ENCODE data around the gene USP24.

The USP24 gene

GRCh38 chr1:55195521-55196233 lies 19.5 kb downstream of the USP24 start:
- DNase-seq: no peak

DNA sequence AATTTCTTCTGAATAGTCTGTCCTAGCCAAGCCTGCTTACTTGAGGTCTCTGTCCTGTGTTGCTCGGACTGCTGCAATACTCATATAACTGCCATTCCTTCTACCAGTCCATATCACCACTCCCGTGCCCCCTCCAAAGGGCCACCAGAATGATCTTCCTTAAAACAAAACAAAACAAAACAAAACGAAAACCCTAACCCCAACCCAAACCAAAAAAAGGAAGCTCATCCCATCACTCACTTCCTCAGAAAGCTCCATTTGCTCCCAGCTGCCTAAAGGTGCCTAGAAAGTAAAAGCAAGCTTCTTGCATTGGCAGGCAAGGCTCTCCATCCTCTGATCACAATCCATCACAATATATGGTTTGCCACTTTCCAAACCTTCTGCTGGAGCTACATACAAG lies 20.3 kb downstream of the USP24 start:
- DNase-seq: no peak

- peak; percentile 93 for DNase-seq
Observed at GRCh38 chr1:55192093-55192492, 23.1 kb downstream of the USP24 start.

DNA sequence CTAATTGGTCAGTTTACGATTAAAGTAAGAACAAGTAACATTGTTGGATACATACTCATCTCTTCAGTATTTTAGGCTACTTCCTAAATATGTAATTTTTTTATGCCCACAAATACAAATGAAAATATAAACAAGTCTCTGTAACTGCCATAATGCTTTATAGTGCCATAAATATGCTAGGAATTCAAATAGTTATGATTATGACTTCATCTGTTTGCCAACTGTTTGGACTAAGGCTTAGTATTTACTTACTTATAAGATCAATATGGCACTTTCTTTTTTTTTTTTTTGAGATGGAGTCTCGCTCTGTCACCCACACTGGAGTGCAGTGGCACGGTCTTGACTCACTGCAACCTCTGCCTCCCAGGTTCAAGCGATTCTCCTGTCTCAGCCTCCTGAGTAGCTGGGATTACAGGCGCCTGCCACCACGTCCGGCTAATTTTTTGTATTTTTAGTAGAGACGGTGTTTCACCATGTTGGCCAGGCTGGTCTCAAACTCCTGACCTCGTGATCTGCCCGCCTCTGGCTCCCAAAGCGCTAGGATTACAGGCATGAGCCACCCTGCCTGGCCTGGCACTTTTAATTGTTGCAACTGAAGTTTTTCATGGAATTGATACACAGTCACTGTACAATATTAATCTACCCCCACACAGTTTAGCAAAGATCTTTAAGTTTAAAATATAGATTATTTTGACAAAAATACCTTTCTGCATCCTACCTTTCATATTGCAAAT lies 23.8 kb downstream of the USP24 start:
- DNase-seq: peak in 1 of 2 experiments; percentile 78

DNA sequence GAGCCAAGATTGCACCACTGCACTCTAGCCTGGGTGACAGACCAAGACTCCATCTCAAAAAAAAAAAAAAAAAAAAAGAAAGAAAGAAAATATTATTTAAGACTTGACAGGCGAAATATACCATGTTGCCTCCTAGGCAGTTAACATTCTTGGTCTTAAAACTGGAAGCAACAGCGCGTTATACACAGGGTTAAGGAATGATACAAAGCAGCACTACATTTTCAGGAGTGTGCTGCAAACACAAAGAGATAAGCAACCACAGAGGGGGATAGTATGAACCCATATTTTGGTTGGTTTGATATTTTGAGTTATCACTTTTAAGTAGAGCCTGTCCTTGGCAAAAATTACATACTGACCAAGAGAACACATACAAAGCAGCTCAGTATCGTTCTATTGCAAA lies 25.1 kb downstream of the USP24 start:
- no peak for DNase-seq

DNA sequence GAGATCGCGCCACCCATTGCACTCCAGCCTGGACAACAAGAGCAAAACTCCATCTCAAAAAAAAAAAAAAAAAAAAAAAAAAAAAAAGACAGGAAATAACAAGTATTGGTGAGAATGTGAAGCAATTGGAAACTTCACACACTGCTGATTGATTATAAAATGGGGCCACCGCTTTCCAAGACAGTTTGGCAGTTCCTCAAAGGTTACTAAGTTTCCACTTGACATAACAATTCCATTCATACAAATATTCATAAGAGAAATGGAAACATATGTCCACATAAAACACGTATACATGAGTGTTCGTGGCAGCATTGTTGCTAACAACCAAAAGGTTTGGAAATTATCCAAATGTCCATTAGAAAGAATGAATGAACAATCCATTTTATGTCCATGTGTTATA lies 26.3 kb downstream of the USP24 start:
- DNase-seq: no peak

DNA sequence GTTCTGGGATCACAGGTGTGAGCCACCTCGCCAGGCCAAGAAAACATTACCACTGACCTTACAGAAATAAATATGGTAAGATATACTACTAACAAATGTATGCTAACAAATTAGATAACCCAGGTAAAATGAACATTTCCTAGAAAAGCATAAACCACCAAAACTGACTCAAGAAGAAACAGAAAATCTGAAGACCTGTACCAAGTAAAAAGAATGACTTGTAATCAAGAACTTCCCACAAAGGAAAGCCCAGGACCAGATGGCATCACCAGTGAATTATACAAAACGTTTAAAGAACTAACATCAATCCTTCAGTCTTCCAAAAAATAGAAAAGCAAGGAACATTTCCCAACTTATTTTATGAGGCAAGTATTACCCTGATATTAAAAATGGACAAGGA lies 29.3 kb downstream of the USP24 start:
- no peak for DNase-seq

GRCh38 chr1:55184859-55185258 lies 30.3 kb downstream of the USP24 start:
- no peak for DNase-seq

- DNase-seq: no peak
Observed at GRCh38 chr1:55181666-55182065, 33.5 kb downstream of the USP24 start.

- DNase-seq: no peak
Observed at GRCh38 chr1:55180075-55180670, 35.0 kb downstream of the USP24 start.

- no peak for DNase-seq
Observed at GRCh38 chr1:55179177-55179835, 35.9 kb downstream of the USP24 start.

DNA sequence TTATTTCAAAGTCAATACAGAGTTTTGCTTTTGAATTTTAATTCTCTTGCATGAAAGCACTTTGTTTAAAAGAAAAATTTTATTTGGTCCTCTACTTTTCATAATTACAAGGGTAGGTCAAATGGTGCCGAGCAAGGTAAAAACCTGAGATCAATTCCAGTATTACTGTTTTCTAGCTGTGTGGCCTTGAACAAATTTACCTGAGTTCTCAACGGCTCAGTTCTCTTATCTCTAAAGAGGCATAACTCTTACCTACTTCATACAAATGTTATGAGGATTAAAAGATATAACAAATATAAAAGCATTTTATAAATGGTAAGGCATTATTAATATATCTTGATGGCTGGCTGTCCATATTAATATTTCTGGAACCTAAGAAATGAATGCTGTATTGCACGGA lies 42.5 kb downstream of the USP24 start:
- no peak for DNase-seq

GRCh38 chr1:55172272-55172671 lies 42.9 kb downstream of the USP24 start:
- DNase-seq: no peak

DNA sequence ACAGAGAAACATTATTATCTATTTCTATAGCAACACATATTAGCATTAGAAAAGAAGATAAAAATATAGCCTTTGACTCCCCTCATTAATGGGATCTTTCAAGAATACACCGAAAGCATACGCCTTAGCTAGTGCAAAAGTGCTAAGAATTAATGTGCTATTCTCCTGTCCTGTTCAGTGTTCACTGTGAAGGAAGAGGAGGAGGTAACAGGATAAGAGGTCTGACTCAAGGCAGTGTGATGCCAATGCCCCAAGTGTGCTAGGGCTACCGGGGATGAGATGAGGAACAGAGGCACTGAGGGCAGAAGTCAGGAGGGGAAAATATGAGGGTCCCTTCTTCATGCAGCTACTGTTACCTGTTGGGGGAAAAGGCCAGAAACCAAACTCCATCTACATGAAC lies 43.5 kb downstream of the USP24 start:
- DNase-seq: no peak

DNA sequence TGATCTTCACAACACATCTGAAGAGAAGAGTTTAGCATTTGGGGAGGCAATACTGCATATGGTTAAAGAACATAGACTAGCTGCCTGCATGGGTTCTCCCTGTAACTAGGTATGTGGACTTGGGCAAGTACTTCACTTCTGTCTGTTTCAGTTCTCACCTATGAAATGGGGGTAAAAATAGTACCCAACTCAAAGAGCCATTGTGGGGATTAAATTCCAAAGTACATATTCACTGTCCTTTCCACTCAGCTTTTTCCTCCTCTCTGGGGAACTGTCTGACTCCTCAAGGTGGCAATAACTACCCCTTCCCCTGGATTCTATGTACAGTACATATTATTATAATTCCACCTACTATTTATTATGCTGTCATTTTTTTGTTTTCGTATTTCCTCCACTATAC lies 44.7 kb downstream of the USP24 start:
- DNase-seq: no peak

DNA sequence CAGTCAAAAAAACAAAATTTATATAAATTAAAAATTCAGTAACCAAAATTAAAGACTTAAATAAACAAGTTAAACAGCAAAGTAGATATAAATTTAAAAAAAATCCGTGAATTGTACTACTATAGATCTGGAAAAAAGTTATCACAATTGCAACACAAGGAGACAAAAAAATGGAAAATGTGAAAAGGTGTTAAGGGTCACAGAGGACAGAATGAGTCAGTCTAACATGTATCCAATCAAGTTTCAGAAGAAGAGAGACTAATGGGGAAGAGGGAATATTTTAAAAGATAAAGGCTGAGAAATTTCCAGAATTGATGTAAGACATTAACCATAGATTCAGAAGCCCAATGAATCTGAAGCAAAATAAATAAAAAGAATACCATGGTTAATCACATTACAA lies 46.0 kb downstream of the USP24 start:
- DNase-seq: no peak

- DNase-seq: no peak
Observed at GRCh38 chr1:55168353-55168752, 46.8 kb downstream of the USP24 start.

DNA sequence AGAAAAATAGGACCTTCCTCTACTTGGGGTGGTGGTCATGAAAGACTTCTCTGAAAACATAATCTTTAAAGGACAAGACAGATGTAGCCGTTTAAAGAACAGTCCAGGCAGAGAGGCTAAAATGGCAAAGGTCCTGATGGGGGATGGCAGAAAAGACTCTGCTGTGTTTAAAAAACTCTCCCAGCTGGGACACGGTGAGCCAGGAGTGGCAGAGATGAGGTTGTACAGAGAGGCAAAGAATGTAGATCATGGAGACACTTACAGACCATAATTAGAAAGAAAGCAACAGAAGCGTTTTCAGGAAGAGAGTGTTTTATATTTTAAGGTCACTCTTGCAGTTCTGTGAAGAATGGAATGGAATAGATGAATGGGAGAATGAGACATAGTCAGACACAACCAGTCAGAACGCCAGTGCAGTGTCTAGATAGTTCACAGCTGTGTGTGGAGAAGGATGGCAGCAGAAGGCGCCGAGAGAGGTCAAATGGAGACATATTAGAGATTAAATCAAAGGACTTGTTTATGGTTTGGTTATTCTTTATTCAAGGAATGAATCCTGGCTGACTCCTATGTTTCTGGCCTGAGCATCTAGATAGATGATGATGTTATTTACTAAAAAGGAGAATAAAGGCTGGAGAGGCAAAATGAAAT lies 47.8 kb downstream of the USP24 start:
- no peak for DNase-seq

DNA sequence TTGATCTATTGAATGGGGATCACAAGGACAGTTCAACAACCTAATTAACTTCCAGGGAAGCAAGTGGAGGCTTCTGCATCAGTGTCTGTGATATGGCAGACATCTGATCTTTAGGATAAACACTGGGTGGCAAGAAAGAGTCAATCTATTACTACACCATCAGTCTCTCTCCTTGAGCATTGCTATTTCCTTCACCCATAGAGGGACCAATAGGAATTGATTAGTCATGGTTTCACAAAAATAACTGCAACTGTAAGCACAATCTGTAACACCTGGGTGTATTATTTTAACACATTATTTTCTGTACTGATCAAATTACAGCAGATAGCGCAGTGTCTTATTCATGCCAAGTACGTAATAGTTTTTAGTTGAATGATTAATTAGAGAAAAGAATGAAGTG lies 50.3 kb downstream of the USP24 start:
- DNase-seq: no peak

- DNase-seq: no peak
Observed at GRCh38 chr1:55159571-55159970, 55.6 kb downstream of the USP24 start.

DNA sequence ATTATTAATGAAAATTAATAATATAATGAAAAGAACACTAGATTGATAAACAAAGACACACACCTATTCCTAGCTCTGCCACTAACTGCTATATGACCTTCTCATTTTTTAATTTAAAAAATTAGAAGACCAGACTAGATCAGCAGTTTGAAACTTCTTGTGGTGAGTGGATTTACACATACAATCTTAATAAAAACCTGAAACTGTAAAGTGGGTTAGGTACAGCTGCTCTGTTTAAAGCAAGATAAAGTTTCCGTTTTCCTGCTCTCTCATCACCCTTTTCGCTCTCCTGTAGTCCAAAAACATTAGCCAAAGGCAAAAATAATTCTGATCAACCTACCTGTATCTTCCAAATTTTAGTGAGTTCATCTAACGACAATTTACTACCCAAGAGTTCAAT lies 58.6 kb downstream of the USP24 start:
- DNase-seq: no peak

GRCh38 chr1:55156093-55156492 lies 59.1 kb downstream of the USP24 start:
- no peak for DNase-seq

DNA sequence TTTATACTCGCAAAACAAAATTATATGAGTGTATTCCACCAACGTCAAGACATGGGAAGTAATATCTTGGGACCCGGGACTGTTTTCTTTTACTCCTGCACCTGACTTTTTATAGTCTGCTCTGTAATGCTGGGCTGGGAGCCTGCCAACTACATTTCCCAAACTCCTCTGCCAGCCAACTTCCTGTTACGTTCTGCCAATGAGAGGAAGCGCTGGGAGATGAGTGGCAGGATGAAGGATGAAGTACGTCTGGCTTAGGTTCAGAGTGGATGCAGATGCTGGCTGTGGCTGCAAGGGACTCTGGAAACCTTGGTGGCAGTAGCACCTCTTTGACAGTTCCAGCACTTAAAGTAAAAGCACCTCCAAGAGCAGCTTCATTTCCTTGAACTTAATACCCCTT lies 59.6 kb downstream of the USP24 start:
- peak in 1 of 2 experiments; percentile 13 for DNase-seq
